ENCODE measurements around the gene TEX19. TPM values are rescaled to one million over a fixed set of nuclear protein-coding genes. Genes with fewer than 3 reads are reported as not detected.

Gene TEX19
- total and polyA plus RNA-seq, 10 of the 15 experiments (the other 5 are each of a cell fraction or from before 2014, with no cell fraction given), result 0.03 to 0.32 (median 0.13) TPM; not detected in 3

- TF ChIP-seq NFYA (IDR thresholded peaks at IDR 0.05; ENCODE audit: borderline replicate concordance, low read depth, low read length) (no peak), REST (IDR thresholded peaks at IDR 0.05; ENCODE audit: low read depth, low read length) (no peak), BACH1 (IDR thresholded peaks at IDR 0.05; ENCODE audit: borderline replicate concordance) (no peak), IRF5 (IDR thresholded peaks at IDR 0.05; ENCODE audit: borderline replicate concordance) (no peak), ZZZ3 (IDR thresholded peaks at IDR 0.05; ENCODE audit: control insufficient read depth, insufficient read length, low read depth) (no peak)
Measured at GRCh38 chr17:82400206-82400605, 41.2 kb downstream of the TEX19 start (continued).

- CTCF ChIA-PET, result interaction anchor here (0.6 to 1.5 kb wide), 3 partner anchors 80 to 149 kb away, joined by 3 read pairs; no protein-coding TSS in a partner anchor
- intact Hi-C loops (cut with micrococcal nuclease; ENCODE audit: unreplicated experiment), result loop anchor here (5.0 kb wide), 1 partner anchor 34 kb away; no protein-coding TSS in a partner anchor
- RAD21 ChIA-PET (ENCODE audit: unreplicated experiment), result interaction anchor here (0.9 kb wide), 1 partner anchor 50 kb away, joined by 3 read pairs; no protein-coding TSS in a partner anchor
- no TSS peak for BruUV-seq (replicated peaks)
- POLR2A ChIA-PET, result interaction anchor here (1.2 kb wide), 1 partner anchor 18 kb away, joined by 3 read pairs; no protein-coding TSS in a partner anchor
- H3K4me1 ChIP-seq (ENCODE audit: control insufficient read depth, insufficient read depth, low read length), result peaks cover 6% of the 10 kb centered on the region; the same call in 1 of the 2 replicates
- FAIRE-seq (peak; percentile 31), DNase-seq (ENCODE audit: low read depth, low spot score) (no peak), ATAC-seq (peak; percentile 85)
- peak overlapping the region; percentile 19; the same call in 1 of the 2 replicates for H3K4me3 ChIP-seq
- H3K4me2 ChIP-seq (ENCODE audit: control insufficient read depth, insufficient read depth), result peak overlapping the region; percentile 71; the same call in 1 of the 2 replicates
- H4K20me1 ChIP-seq (ENCODE audit: control insufficient read depth, insufficient read depth), result no peaks in the 10 kb centered on the region
- no peaks in the 10 kb centered on the region for H3K9me3 ChIP-seq (replicated peaks; ENCODE audit: control insufficient read depth, insufficient read depth, low read length)
- 7% methylated on average over 17 of the region's 19 CpGs for WGBS (ENCODE audit: insufficient coverage, insufficient replicate concordance, low lambda C conversion rate, missing lambda C conversion rate)
- H3K27ac ChIP-seq (ENCODE audit: control insufficient read depth, insufficient read depth), result no peak overlapping the region
- SMC1A ChIA-PET (ENCODE audit: uncharacterized antibody, unreplicated experiment), result interaction anchor here (0.9 to 1.4 kb wide), 4 partner anchors 9 to 246 kb away, joined by 3 to 5 read pairs (median 4); no protein-coding TSS in a partner anchor
- no peak overlapping the region for H3K9ac ChIP-seq (ENCODE audit: control insufficient read depth, insufficient read depth, low read length)
- no peaks in the 10 kb centered on the region for H3K79me2 ChIP-seq (ENCODE audit: control insufficient read depth, insufficient read depth, low read length)
- peaks cover 2 to 14% of the 10 kb centered on the region in 2 experiments; a peak in 3 of 4 replicates for H3K36me3 ChIP-seq (ENCODE audit: control insufficient read depth in 2 of 2, insufficient read depth in 2 of 2, low read length in 1 of 2)
- no peaks in the 10 kb centered on the region for H3K27me3 ChIP-seq (replicated peaks in 1 of 2; ENCODE audit: control insufficient read depth in 2 of 2, insufficient read depth in 2 of 2, low read length in 1 of 2)
- in situ Hi-C loops (cut with MboI), result no loop called here
- no peak overlapping the region for H2AFZ ChIP-seq (ENCODE audit: control insufficient read depth, low read depth, low read length)
- TF ChIP-seq ZBTB33 (IDR thresholded peaks at IDR 0.05) (no peak), EP300 (IDR thresholded peaks at IDR 0.05; ENCODE audit: borderline replicate concordance in 1 of 2, control insufficient read depth in 1 of 2, low read depth in 2 of 2, low read length in 2 of 2) (0 out of 4 replicates have a peak, but pooled peaks of 1 of the 2 experiments have one; percentile 44), MEF2B (IDR thresholded peaks at IDR 0.05; ENCODE audit: partially characterized antibody, poor library complexity, severe bottlenecking) (peak; percentile 32), POLR2A (IDR thresholded peaks at IDR 0.05; ENCODE audit: low read depth, low read length) (no peak), RBBP5 (conservative IDR thresholded peaks at IDR 0.05) (no peak)
Measured at GRCh38 chr17:82400830-82401229, 41.8 kb downstream of the TEX19 start.
